Amniotic epithelial cell (primary cell): ENCODE results near the gene BIRC5.
"Not testable (repeated sequence)": the region's sequence is repeated elsewhere in the genome, so short reads cannot be mapped to it uniquely, and the experiment has no call there.

Source experiments
- DNase-seq: peaks from one replicate; pipeline ENCODE4 v3.0.0-alpha.2; 2010; ENCODE audit warnings: low read depth

Gene BIRC5

DNA sequence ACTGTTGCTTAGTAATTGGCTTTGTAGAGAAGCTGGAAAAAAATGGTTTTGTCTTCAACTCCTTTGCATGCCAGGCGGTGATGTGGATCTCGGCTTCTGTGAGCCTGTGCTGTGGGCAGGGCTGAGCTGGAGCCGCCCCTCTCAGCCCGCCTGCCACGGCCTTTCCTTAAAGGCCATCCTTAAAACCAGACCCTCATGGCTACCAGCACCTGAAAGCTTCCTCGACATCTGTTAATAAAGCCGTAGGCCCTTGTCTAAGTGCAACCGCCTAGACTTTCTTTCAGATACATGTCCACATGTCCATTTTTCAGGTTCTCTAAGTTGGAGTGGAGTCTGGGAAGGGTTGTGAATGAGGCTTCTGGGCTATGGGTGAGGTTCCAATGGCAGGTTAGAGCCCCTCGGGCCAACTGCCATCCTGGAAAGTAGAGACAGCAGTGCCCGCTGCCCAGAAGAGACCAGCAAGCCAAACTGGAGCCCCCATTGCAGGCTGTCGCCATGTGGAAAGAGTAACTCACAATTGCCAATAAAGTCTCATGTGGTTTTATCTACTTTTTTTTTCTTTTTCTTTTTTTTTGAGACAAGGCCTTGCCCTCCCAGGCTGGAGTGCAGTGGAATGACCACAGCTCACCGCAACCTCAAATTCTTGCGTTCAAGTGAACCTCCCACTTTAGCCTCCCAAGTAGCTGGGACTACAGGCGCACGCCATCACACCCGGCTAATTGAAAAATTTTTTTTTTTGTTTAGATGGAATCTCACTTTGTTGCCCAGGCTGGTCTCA lies 11.2 kb downstream of the BIRC5 start:
- no peak for DNase-seq

DNA sequence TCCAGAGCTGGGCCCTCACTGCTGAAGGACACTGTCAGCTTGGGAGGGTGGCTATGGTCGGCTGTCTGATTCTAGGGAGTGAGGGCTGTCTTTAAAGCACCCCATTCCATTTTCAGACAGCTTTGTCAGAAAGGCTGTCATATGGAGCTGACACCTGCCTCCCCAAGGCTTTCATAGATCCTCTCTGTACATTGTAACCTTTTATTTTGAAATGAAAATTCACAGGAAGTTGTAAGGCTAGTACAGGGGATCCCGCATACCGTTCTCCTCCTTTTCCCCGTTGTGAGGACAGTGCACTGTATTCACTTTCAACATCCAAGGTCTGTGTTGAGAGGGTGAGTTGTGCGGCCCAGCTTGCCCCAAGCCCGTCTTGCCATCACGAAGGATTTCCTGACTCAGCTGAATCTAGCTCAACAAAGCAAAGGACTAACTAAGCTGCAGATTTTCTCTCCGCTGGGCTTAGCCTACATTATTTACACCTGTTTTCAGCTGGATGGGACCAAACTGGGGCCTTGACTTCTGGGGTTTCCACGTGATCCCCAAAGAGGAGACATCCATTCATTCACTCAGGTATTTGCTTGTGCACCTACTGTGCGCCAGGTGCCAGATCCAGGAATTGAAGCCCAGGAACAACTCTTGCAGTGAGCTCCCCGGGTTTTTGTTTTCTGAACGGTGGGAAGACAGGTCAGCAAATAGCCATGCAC lies 12.2 kb downstream of the BIRC5 start:
- DNase-seq, result no peak

DNA sequence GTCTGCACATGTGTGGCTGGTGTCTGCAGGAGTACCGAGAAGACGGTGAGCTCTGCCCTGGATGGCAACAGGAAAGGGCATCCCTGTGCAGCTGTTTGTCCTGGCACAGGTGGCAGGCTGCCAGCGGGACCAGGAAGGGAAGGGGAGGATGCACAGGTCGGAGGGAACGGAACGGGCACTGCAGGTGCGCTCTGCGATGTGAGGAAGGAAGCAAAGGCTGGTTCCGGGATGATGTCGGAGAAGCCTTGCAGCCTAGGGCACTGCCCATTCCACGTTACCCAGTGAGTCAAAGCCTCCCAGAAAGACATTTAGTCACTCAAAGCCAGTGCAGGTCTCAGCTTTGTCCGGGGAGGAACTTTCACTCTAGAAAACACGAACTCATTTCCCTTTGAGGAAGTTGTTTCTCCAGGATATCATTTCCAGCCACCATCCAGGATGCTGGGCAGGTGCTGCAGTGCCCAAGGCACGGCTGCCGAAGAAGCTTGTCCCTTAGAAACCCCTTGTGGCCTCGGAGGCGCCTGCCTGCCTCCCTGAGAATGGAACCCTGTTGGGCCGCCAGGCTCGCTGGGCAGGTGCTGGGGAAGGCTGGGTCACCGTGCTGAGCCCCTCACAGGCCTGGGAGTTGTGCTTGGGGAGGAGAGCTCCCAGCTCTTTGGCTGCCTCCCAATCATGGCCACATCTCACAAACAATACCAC lies 12.9 kb downstream of the BIRC5 start:
- no peak for DNase-seq

DNA sequence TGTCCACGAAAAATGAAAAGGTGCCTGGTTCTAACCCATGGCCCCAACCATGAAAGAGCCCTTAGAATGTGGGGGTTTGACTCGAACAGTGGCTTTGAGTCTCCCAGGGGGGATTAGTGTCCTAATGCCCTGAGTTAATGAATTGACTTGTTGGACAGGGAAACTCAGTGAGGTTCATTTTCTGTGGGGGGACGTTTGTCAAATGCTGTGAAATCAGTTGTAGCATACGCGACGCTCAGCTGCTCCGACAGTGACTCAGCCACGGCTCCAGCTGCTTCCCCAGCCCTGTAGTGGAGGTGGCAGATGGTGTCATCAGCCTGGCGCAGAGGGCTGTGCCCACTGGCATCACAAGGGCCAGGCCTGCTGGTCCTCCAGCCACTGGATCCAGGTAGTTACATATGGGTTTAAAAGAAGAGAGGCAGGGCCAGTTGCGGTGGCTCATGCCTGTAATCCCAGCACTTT lies 13.4 kb downstream of the BIRC5 start:
- no peak for DNase-seq

DNA sequence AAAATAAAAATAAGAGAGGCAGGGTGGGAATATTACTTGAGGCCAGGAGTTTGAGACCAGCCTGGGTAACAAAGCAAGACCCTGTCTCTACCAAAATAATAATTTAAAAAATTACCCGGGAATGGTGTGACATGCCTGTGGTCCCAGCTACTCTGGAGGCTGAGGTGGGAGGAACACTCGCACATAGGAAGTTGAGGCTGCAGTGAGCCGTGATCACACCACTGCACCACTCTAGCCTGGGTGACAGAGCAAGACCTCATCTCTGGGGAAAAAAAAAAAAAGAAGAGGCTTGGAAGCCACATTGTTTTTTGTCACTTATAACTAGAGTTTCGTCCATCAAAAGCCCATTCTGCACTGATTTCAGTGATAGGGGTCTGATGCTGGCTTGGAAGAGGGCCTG lies 14.1 kb downstream of the BIRC5 start:
- DNase-seq, result no peak

DNA sequence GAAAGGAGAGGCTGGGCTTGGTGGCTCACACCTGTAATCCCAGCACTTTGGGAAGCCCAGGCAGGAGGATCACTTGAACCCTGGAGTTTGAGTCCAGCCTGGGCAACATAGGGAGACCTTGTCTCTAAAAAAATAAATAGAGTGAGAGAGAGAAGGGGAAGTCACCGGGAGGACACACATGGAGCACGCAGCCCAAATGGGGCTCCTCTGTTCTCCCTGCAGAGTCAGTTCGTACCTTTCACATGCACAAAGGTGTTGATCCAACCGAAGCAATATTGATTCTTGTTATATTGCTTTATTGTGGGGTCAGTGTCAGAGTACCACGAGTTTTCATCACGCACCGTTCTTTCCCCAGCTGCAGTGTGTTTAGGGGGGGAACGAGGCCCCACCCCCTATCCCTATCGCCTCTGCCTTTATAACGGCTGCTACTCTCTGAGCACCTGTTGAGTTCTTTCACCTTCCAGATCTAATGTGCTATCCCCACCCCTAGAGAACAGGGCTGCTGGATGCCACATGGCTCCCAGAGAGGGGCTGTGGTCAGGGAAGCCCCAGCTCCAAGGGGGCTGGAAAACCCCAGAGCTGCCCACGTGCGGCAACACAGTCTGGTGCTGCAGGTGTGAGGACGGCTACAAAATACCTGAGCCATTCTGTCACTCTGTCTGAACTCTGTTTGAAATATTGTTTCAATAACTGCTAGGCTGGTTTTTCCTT lies 16.4 kb downstream of the BIRC5 start:
- DNase-seq, result no peak

DNA sequence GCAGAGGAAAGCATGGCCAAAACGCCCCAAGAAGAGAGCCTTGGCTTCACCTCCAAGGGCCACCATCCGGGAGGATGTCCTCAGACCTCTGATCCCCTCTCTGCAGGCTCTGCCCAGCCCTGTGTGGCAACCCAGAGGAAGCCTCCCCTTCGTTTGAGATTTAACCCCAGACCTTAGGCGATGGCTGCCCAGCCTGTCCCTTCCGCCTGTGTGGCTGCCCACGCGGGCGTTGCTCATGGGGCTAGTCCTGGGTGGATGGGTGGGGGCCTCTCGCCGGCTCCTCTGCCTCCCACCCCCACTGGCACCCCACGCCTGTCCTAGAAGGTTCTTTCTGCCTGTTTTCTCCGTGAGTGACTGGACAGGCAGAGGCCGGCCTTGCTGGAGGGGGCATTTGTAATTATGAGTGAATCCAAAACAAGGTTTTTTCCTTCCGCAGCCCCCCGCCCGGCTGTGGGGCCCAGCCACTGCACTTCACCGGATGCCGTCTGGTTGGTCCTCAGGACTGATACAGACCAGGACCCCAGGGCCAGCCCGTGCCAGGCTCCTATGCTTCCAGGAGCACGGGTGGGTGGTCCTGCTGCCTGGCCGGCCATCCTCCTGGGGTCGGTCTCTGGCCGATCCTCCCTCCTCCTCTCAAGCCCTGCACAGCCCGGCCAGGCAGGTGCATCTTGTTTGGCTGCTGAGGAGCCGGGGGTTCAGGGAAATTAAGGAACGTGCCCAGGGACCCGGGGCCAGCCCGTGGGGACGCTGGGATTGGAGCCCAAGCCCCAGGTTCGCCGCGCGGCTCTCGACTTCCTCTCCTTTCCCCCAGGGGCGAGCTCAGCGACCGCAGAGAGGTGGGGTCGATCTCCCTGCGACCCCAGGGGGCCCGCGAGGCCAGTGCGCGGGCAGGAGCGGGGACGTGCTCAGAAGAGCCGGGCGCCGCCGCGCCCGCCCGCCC lies 17.2 kb downstream of the BIRC5 start, which contains the start of gene TMEM235:
TSS of gene TMEM235 (plus strand) at position 636 of the 940 bp plus-strand sequence. CDS start 393 bp downstream, outside the sequence.
- DNase-seq, result no peak

DNA sequence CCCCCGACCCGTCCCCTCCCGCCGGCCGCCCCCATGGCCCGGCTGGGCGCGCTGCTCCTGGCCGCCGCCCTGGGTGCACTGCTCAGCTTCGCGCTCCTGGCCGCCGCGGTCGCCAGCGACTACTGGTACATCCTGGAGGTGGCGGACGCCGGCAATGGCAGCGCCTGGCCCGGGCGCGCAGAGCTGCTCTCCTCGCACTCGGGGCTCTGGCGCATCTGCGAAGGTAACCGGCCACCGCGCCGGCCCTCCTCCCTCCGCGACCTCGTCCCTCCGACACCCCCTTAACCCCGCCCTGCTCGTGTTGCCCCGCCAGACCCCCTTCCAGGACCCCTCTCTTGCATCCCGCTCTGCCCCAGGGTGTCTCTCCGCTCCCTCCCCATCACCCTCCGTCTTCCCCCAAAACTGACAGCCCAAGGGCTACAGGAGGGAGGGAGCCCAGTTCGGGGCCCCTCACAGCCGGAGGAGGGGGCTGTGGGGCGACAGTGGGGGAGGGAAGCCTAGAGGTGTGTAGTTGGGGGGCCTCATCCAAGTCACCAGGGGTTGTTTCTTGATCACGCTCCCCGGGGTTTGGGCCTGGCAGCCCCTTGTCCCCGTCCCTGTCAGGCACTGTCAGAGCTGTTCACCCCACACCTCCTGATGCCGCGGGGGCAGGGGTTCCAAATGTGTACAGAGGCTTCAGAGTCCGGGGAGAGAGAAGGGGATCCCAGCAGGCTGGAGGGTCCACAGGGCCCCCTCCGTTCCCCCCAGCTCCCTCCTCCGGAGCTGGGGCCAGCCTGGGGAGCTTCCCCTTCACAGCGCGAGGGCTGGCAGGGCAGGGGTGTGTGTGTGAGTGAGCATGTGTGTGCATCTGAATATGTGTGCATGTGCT lies 18.2 kb downstream of the BIRC5 start:
- no peak for DNase-seq

DNA sequence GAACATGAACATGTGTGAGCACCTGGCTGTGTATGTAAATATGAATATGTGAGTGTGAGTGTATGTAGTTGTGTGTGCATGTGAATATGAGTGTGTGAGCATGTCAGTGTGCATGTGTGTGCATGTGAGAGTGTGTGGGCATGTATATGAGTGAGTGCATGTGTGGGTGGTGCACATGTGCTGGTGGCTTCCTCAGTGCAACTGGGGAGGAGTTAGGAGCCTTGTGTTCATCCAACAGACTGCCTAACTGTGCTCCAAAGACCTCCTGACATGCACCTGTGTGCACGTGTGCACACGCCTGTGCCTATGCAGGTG lies 18.8 kb downstream of the BIRC5 start:
- DNase-seq, result no peak

DNA sequence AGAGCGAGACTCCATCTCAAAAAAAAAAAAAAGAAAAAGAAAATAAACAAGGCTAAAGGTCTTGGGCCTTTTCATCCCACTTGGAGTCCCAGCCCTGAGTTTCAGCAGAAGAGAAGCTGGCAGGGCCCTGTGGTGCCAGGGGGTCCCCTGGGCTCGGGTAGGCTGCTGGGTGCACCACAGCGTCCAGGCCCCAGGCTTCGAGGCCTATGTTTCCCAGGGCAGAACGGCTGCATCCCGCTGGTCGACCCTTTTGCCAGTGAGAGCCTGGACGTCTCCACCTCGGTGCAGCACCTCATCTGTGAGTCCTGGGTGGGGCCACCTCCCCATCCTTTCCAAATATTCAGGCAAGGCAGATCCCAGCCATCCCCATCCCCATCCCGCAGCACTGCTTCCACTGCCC lies 19.6 kb downstream of the BIRC5 start:
- no peak for DNase-seq

DNA sequence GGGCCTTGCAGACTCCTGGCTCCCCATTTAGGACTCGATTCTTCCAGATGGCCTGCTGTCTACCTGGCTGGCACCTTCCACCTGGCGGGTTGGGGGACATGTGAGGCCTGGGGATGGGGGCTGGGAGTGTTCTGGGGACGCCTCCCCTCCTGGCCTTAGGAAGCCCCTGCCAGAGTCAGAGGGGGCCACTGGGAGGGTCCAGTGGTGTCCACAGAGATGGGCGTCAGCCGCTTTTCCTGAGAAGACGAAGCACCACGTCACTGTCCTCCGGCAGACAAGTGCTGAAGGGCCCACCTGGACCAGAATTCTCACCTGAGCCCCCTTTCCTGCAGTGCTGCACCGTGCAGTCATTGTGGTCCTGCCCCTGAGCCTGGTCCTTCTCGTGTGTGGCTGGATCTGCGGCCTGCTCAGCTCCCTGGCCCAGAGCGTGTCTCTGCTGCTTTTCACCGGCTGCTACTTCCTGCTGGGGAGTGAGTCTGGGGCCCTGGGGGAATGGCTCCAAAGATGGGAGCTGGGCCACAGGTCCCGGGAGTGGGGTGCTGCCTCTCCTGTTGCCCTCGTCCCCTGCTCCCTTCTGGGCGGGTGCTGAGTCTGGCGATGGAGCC lies 20.3 kb downstream of the BIRC5 start:
- DNase-seq, result no peak

DNA sequence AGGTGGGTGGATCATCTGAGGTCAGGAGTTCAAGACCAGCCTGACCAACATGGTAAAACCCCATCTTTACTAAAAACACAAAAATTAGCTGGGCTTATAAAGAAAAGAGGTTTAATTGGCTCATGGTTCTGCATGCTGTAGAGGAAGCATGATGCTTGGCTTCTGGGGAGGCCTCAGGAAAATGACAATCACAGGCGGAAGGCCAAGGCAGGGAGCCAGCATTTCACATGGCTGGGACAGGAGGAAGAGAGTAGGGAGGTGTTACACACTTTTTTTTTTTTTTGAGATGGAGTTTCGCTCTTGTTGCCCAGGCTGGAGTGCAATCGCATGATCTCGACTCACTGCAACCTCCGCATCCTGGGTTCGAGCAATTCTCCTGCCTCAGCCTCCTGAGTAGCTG lies 21.0 kb downstream of the BIRC5 start:
- not testable (repeated sequence) for DNase-seq

DNA sequence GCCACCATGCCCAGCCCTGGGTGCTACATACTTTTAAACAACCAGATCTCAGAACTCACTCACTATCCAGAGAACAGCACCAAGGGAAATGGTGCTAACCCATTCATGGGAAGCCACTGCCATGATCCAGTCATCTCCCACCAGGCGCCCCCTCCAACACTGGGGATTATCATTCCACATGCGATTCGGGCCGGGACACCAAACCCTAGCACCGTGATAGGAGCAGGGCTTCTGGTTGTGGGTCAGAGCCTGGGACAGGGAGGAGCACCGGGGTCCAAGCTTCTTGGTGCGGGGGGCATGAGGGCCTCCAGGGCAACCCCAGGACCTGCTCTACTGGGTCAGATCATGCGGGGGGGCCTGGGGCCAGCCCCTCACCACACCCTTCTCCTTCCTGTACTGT lies 21.8 kb downstream of the BIRC5 start:
- no peak for DNase-seq

DNA sequence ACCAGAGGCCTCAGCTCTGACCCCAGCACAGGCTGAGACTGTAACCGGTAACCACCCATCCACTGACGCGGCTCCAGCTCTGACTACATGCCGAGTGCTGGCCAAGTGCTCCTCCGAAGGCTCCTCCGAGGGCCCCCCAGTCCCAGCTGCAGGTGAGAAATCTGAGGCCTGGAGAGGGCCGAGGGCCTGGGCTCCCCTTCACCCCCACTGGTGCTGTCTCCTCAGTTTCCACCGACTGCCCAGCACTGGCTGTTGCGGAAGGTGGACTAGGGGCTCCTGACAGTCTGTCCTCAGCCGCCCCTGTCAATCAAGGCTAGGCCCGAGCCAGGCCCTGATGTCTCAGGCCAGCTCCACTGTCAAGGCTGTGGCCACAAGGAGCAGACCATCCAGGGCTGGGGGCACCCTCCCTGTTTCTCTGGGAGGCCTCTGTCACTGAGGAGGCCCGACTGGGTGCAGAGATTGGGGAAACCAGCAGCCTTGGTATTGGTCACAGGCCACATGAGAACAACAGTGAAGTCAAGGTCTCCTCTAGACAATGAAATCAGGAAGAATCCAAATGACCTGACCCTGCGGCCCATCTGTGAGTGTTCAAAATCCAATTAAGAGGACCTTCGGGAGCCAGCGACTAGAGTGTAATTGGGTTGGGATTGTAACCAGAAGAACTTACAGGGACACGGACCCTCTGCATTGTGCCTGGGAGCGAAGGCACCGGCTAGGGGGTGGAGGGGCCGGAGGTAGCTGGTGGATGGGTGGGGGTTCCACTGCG lies 22.5 kb downstream of the BIRC5 start:
- no peak for DNase-seq

DNA sequence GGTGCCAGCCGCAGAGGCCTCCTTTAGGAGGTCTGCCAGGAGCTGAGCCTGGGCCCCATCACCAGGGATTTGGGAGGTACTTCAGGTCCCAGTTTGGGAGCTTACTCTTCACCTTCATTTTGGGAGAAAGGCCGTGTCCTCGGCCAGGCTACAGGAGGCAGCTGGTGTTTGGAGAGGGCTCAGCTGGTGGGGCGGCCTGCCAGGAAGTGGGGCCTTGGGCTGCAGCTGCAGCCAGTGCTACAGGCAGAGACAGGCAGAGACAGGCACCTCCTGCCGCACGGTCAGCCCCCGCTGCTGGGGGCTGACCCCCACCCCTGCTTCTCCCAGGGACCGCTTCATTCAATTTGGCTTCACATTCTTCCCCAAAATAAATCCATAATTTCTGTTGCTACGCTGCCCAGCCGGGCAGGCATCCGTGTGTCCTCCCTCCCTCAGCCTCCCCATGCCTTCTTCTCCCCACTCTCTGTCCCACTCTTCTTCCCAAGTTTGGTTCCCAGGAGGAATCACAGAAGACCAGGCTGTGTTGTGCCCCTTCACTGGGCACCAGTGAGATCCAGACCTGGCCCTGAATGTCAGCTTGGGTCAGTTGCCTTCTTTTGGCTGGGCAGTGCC lies 23.5 kb downstream of the BIRC5 start:
- peak; percentile 33 for DNase-seq

DNA sequence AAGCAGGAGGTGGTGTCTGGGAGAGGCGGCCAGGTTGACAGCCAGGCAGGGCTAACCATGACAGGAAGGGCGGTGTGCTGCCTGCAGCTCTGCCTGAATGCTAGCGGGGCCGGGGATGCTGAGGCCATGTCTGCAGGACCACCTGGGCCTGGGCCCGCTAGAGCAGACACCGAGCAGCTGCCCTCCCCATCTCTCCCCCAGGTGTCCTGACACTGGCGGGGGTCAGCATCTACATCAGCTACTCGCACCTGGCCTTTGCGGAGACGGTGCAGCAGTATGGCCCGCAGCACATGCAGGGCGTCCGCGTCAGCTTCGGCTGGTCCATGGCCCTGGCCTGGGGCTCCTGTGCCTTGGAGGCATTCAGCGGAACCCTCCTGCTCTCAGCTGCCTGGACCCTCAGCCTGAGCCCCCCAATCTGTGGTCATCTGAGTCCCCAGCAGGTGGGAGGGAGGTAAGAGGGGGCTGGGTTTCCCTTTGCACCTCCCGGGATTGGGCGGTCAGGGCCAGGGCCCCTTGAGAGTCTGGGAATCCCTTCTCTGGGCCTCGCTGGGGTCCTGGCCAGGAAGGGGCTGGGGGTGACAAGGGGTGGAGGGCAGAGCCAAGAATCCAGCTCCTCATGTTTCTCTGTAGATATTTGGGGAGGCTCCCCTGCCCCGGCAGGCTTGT lies 24.9 kb downstream of the BIRC5 start:
- DNase-seq, result no peak

DNA sequence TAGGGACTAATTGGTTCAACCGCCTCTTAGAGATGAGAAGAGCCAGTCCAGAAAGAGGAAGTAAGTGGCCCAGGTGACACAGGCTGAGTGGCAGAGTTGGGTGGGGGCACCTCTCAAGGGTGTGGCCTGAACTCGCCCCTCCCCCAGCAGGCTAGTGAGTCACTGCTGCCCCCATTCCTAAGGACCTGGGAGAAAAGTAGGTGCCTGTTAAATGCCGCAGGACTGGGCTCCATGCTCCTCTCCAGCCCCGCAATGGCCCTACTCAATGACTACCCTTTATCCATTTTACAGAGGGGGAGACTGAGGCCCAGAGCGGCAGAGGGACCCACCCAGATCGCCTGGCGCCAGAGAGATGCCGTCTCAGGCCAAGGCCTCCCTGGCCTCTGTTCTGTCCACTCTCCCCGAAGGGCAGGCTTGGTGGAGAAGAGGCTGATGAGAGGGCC lies 25.5 kb downstream of the BIRC5 start:
- no peak for DNase-seq
